GM19023 (cell line): ENCODE results near the gene PHAX.
A peak's percentile ranks its signal among the peaks of the same experiment; 100 is the strongest.
"Not testable (repeated sequence)": the region's sequence is repeated elsewhere in the genome, so short reads cannot be mapped to it uniquely, and the experiment has no call there.

Experiments used
- ATAC-seq: cut with Tn5 transposase; IDR thresholded peaks from one replicate; pipeline ENCODE4 v1.9.1; 2021; ENCODE audit warnings: mild to moderate bottlenecking, moderate library complexity; ENCODE audit not compliant: unreplicated experiment

PHAX gene

GRCh38 chr5:126603402-126603991, 2.8 kb downstream of the PHAX start:
- no peak for ATAC-seq

- ATAC-seq = no peak
These were observed 4.8 kb downstream of the PHAX start for GRCh38 chr5:126605525-126605924.

- no peak for ATAC-seq
These were observed 9.4 kb downstream of the PHAX start for GRCh38 chr5:126610160-126610559.

- no peak for ATAC-seq
These were observed 9.9 kb downstream of the PHAX start for GRCh38 chr5:126610616-126611015.

- ATAC-seq = no peak
These were observed 13.3 kb downstream of the PHAX start for GRCh38 chr5:126613941-126614592.

- peak; percentile 95 for ATAC-seq
These were observed 14.5 kb downstream of the PHAX start for GRCh38 chr5:126615286-126615685.

GRCh38 chr5:126617603-126618002, 16.9 kb downstream of the PHAX start:
- ATAC-seq = not testable (repeated sequence)

GRCh38 chr5:126619781-126620180, 19.0 kb downstream of the PHAX start:
- no peak for ATAC-seq

- ATAC-seq = no peak
These were observed 23.8 kb downstream of the PHAX start for GRCh38 chr5:126624534-126624933.

GRCh38 chr5:126628102-126628501, 27.4 kb downstream of the PHAX start:
- no peak for ATAC-seq

GRCh38 chr5:126631920-126632319, 31.2 kb downstream of the PHAX start:
- no peak for ATAC-seq

- ATAC-seq = no peak
These were observed 32.8 kb downstream of the PHAX start for GRCh38 chr5:126633552-126633951.

- no peak for ATAC-seq
These were observed 34.8 kb downstream of the PHAX start for GRCh38 chr5:126635585-126635984.

GRCh38 chr5:126636956-126637355, 36.2 kb downstream of the PHAX start:
- no peak for ATAC-seq

GRCh38 chr5:126640866-126641265, 40.1 kb downstream of the PHAX start:
- peak; percentile 20 for ATAC-seq

GRCh38 chr5:126641387-126641786, 40.6 kb downstream of the PHAX start:
- ATAC-seq = peak; percentile 83

GRCh38 chr5:126645132-126645531, 44.4 kb downstream of the PHAX start:
- no peak for ATAC-seq

- no peak for ATAC-seq
These were observed 46.3 kb downstream of the PHAX start for GRCh38 chr5:126647071-126647470.

- no peak for ATAC-seq
These were observed 47.7 kb downstream of the PHAX start for GRCh38 chr5:126648471-126648870.

- ATAC-seq = not testable (repeated sequence)
These were observed 48.3 kb downstream of the PHAX start for GRCh38 chr5:126649057-126649456.

GRCh38 chr5:126649709-126650108, 49.0 kb downstream of the PHAX start:
- ATAC-seq = not testable (repeated sequence)

GRCh38 chr5:126650463-126650862, 49.7 kb downstream of the PHAX start:
- no peak for ATAC-seq
